HFF-Myc (cell line): ENCODE data around the gene VTI1A.

ENCODE experiments used
- DNase-seq: peaks from one replicate; pipeline ENCODE4 v3.0.0-alpha.2; 2011; ENCODE audit warnings: low read depth; ENCODE audit errors: extremely low read depth
- H3K4me3 ChIP-seq: replicated peaks from 2 replicates; pipeline ENCODE4 v1.5.1; 2011; ENCODE audit warnings: low read depth, mild to moderate bottlenecking, control low read depth, low read length
- CTCF ChIP-seq: IDR thresholded peaks from 2 replicates; pipeline ENCODE4 v1.5.1; 2012; ENCODE audit warnings: mild to moderate bottlenecking, low read depth, low read length, control low read depth; ENCODE audit errors: missing control alignments

VTI1A gene

GRCh38 chr10:112775892-112776674 is 329.1 kb downstream of the VTI1A start:
- no peak for TF ChIP-seq CTCF
- DNase-seq: no peak
- H3K4me3 ChIP-seq: no peak overlapping the region

GRCh38 chr10:112778579-112778978 is 331.6 kb downstream of the VTI1A start:
- H3K4me3 ChIP-seq: no peak overlapping the region
- TF ChIP-seq CTCF: no peak
- no peak for DNase-seq

GRCh38 chr10:112779025-112779770 is 332.2 kb downstream of the VTI1A start:
- no peak for DNase-seq

GRCh38 chr10:112782200-112782907 is 335.3 kb downstream of the VTI1A start:
- DNase-seq: no peak
- TF ChIP-seq CTCF: no peak
- no peak overlapping the region for H3K4me3 ChIP-seq

More at GRCh38 chr10:112779025-112779770, 332.2 kb downstream of the VTI1A start:
- no peak for TF ChIP-seq CTCF
- no peak overlapping the region for H3K4me3 ChIP-seq

- no peak for DNase-seq
- TF ChIP-seq CTCF: no peak
- no peak overlapping the region for H3K4me3 ChIP-seq
Observed at GRCh38 chr10:112783351-112784021, 336.5 kb downstream of the VTI1A start.

GRCh38 chr10:112784022-112784461 is 337.0 kb downstream of the VTI1A start:
- no peak for TF ChIP-seq CTCF
- no peak overlapping the region for H3K4me3 ChIP-seq
- no peak for DNase-seq
